GM19099 (cell line): ENCODE results near the gene SENP8.

Source experiments
- POLR2A ChIP-seq: IDR thresholded peaks from 3 replicates; pipeline ENCODE4 v1.6.1; 2011; ENCODE audit warnings: low read depth; ENCODE audit not compliant: insufficient read length; ENCODE audit errors: extremely low read depth

SENP8 gene

GRCh38 chr15:72141171-72142084 lies 23.2 kb downstream of the SENP8 start:
- no peak for TF ChIP-seq POLR2A

GRCh38 chr15:72146221-72146620 lies 28.0 kb downstream of the SENP8 start:
- no peak for TF ChIP-seq POLR2A

- TF ChIP-seq POLR2A, result no peak
These were observed 28.7 kb downstream of the SENP8 start for GRCh38 chr15:72146934-72147333.

- TF ChIP-seq POLR2A, result no peak
These were observed 29.2 kb downstream of the SENP8 start for GRCh38 chr15:72147418-72147817.

GRCh38 chr15:72153269-72154000 lies 35.2 kb downstream of the SENP8 start:
- no peak for TF ChIP-seq POLR2A

- no peak for TF ChIP-seq POLR2A
These were observed 36.1 kb downstream of the SENP8 start for GRCh38 chr15:72154316-72154715.

- TF ChIP-seq POLR2A, result no peak
These were observed 36.9 kb downstream of the SENP8 start for GRCh38 chr15:72155003-72155621.

GRCh38 chr15:72155635-72156616 lies 37.7 kb downstream of the SENP8 start:
- TF ChIP-seq POLR2A, result no peak

- no peak for TF ChIP-seq POLR2A
These were observed 38.7 kb downstream of the SENP8 start for GRCh38 chr15:72156928-72157327.

- TF ChIP-seq POLR2A, result no peak
These were observed 42.6 kb downstream of the SENP8 start for GRCh38 chr15:72160696-72161245.

GRCh38 chr15:72161361-72162132 lies 43.3 kb downstream of the SENP8 start:
- TF ChIP-seq POLR2A, result no peak

- no peak for TF ChIP-seq POLR2A
These were observed 44.4 kb downstream of the SENP8 start for GRCh38 chr15:72162569-72162968.

- TF ChIP-seq POLR2A, result no peak
These were observed 45.5 kb downstream of the SENP8 start for GRCh38 chr15:72163719-72164118.

- no peak for TF ChIP-seq POLR2A
These were observed 48.7 kb downstream of the SENP8 start for GRCh38 chr15:72166716-72167417.
